GM18502 (cell line): ENCODE data around the gene STK11IP.
A peak's percentile ranks its signal among the peaks of the same experiment; 100 is the strongest.
"Not testable (repeated sequence)": the region's sequence is repeated elsewhere in the genome, so short reads cannot be mapped to it uniquely, and the experiment has no call there.

Source experiments
- ATAC-seq: cut with Tn5 transposase; IDR thresholded peaks from one replicate; pipeline ENCODE4 v1.9.1; 2021; ENCODE audit warnings: mild to moderate bottlenecking; ENCODE audit not compliant: unreplicated experiment, poor library complexity

STK11IP gene

DNA sequence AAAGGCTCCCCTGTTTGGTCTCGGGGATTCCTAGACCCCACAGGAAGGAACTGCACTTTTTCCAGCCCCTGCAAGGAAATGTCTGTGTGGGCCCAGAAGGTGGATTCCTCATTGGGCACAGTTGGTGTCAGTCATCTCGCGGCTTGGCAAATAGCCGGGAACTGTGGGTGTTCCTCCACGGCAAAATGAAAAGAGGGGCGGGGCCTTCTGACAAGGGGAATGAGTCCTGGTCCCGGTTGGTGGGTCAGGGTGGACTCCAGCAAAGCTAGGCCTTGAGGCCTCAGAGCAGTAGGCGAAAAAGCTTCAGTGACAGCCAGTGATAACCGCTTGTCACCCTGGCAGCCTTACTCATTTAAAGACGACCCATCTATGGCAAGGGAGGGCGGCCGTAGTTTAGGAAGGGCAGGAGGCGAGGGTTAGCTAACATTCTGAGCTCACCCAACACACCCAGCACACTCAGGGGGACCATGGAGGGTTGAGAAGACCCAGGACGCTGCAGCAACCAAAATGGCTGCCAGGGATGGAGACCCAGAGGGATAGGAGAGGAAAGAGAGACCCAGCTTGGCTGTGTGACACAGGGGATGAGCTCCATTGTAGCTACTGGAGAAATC, 46.2 kb downstream of the STK11IP start:
- ATAC-seq, result no peak

DNA sequence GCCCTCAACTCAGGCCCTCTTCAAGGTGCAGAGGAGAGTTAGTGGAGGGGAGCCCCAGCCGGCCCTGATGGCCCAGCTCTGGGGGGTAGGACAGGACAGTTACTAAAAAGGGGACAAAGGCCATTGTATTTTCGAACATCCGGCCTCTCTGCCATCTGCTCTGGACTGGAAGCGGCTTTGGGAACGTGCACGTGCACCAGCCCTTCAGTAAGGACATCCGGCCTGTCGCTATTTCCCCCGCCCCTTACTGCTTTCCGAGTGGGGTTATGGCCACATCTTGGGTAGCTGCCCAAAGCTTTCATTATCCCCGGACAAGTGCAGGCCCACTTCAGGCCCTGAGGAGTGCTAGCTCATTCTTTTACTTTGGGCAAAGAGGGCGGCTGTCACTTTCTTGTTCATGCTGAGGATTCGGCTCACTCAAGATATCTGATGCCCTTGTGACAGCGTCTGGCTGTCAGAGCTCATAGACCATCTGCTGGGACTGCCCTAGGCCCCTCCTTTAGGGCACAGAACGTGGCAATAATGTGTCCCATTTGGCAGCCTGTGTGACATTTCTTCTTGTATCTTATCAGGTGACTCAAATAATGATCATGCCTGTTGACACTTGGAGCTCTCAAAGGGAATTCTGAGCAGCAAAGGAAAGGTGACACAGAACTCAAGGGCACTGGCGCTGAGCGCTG, 47.3 kb downstream of the STK11IP start:
- no peak for ATAC-seq

DNA sequence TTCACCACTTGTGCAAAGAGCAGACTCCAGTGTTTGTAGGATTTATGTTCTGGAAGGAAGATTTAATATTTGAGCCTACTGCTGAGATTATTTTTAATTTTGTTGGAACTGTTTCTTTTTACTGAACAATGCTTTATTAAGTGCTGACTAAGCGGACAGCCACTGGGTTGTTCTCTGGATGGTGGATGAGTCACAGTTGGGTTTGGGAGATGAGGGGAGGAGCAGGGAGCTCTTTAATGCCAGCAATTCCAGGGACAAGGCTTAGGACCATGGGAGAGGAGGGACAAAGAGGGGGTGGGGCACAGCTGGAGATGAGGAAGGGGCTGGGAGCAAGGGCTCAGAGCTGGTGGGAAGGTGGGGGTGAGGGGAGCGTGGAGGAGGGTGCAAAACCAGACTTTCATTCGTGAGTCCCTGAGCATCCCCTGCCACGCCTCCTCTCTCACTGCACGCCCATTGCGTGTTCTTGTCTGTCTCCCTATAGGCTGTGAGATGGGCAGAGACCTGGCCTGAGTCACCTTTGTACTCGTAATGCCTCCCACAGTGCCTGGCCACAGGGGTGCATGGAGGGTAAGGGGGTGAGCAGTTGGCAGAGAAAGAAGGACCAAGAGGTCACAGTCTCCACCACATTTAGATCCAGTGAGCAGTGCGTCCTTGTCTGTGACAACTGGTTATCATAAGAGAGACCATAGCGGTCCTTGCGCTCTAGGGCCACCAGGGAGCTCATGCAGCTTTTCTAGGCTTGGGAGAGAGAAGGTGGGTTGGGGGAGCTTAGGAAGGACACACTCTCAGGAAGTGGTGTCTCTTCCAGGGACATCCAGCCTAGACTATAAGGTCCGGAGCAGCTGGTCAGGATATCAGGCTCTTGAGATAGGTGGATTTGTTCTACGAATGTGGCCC, 48.2 kb downstream of the STK11IP start:
- no peak for ATAC-seq

DNA sequence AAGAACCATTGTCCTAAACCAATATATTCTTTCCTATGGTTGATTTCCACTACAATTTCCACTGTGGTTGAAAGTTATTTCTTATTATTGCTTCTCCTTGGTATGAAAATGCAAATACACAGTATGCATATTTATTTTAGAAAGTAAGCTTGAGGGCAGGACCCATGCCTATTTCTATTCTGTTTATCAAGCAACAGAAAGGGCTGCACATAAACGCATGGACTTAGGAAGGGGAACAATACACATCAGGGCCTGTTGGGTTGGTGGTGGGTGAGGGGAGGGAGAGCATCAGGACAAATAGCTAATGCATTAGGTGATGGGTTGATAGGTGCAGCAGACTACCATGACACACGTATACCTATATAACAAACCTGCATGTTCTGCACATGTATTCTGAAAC, 50.5 kb downstream of the STK11IP start:
- no peak for ATAC-seq

DNA sequence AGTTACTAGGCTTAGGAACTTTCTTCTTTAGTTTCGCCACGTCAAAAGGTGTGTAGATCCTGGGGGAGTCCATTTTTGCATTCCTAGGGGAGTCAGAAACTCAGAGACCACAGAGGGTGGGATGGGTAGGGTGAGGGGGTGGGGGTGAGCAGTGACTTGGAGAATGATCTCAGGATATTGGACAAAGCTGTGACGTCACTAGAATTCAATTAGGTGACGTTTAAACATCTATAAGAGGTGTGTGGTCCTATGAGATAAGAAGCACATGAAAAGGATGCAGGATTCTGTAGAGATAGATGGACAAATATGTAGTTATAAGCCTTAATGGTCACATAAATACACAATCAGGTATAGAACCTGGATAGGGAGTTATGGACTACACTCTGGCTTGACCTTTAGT, 51.3 kb downstream of the STK11IP start:
- no peak for ATAC-seq

DNA sequence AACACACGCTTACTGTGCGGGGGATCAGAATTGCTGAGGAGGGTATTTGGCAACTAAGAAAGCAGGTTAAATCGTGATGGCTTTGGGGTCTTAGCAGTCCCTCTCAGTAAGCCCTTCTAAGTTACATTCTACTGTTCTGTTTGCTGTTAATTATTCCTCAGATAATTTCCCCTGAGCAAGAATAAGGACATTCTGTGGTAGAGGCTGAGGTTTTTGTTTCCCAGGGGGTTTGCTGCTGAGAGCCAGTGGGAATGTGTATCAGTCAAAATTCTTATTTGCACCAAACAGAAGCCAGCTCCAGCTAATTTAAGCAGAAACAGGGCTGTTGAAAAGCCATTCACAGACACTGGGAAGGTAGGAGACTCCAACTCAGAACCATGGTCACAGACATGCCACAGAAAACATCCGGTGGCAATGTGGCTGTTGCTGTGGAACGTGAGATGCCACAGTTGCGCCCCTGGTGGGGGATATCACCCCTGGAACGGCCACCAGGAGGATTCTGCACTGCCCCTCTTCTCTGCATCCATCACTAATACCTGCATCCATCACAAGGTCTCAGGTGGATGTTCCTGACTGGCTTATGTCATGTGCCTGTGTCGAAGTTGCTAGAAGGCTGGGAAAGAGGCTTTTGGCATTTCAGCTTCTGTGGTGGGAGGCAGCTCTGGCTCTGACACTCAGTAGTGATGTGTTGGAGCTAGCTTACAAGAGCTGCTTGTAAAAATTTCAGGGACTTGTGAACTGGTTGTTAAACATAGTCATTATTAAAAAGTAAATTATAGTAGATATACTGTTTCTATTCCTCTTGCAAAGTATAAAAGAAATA, 53.0 kb downstream of the STK11IP start:
- ATAC-seq, result no peak

DNA sequence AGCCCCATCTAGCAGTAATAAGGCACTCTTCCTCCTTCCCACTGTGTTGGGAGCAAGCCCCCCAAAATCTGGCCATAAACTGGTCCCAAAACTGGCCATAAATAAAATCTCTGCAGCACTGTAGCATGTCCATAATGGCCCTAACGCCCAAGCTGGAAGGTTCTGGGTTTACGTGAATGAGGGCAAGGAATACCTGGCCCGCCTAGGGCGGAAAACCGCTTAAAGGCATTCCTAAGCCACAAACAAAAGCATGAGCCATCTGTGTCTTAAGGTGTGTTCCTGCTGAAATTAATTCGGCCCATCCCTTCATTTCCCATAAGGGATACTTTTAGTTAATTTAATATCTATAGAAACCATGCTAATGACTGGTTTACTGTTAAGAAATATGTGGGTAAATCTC, 54.0 kb downstream of the STK11IP start:
- ATAC-seq, result not testable (repeated sequence)

DNA sequence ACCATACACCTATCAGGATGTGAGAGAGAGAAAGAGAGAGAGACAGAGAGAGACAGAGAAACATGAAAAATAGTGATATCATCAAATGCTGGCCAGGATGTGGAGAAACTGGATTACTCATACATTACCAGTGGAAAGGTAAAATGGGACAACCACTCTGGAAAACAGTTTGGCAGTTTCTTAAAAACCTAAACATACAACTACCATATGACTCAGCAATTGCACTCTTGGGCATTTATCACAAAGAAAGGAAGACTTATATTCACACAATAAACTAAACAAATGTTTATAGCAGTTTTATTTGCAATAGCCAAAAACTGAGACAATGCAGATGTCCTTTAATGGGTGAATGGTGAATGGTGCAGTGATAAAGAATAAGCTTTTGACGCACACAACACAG, 58.9 kb downstream of the STK11IP start:
- no peak for ATAC-seq

DNA sequence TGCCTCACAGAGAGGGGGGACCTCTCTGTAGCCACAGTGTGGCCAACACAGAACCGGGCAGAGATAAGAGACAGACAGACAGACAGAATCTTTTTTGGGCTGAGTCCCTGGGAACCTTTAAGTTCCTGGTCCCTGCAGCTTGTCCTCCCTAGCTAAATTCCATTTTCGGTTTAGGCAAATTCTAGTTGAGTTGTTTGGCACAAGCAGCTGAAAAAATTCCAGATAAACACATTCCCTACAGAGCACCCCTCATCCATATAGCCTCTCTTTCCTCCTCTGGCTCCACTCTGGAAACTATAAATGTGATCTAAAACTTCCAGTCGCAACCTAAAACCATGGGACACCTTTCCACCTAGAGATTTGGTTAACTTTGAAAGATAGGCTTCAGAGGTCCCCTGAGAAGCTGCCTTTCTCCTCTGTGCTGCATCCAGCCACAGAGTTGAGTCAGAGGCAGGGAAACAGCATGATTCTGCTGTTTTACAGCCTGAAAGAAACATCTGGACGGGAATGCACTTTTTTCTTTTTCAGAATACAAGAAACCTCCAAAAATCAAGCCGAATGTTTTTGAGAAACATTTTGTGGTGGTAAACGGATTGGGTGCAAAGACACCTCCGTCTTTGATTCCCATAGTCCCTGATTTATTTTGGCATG, 60.7 kb downstream of the STK11IP start:
- no peak for ATAC-seq

DNA sequence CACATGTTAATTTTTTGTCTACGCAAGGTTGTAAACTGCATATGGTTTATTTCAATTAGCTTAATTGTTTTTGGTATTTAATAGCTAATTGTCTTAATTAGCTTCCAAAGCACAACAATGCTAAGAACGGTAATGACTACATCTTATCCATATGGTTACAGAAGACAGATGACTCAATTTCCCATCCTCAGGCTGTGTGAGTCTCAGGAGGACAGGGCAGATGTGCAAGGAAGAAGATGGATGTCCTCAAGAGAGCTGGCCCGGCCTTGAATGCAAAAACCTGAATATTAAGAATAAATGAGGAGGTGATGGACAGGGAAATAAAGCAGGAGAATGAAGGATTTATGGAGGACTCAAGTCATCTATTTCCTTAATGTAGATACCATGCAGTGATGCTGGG, 61.2 kb downstream of the STK11IP start:
- no peak for ATAC-seq

DNA sequence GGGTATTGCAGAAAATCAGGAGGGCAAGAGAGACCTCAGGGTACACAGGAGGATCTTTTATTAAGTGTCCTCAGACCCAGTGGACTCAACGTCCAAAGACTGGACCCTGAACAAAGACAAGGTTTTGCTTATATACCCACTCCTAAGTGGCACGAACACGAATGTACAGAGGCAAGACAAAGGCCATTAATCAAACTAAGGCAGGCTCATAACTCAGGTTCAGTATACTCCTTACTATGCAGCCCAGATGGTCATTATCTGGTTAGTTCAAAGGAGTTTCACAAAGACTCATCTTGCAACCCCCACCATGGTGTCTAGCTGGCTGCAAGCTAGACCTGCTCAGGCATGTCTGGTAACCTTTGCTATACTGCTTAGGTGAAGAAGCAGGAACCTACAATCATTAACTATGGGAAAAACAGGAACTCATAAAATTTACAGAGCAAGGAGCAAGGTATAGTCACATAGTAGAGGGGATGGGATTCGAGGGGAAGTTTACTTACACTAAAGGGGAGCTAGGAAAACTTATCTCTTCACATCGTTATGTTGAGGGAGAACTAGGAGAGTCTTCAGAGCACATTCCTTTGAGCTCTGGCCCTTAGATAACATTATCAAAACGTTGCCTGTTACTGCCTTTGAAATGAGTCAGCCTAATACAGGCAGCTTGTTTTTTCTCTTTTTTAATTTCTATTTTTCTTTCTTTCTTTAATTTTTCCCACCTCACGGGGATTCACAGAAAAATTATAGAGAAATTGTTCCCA, 63.7 kb downstream of the STK11IP start:
- peak; percentile 92 for ATAC-seq

DNA sequence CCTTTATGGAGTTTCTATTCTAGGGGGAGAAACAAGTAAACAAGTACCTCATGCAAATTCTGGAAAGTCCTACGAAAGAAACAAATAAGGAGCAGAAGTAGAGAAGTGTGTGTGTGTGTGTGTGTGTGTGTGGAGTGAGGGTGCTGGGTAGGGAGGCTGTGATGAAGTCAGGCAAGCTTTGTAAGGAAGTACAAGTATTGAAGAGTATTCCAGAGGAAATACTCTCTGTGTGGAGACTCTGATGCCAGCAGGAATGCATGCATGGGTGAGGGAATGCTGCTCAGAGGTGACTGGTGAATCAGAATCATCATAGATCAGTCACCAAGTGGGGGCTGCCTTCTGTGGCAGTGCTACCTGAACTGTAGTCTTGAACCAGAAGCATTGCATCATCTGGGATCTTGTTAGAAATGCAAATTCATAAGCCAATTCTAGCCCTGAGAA, 64.3 kb downstream of the STK11IP start:
- peak; percentile 20 for ATAC-seq

DNA sequence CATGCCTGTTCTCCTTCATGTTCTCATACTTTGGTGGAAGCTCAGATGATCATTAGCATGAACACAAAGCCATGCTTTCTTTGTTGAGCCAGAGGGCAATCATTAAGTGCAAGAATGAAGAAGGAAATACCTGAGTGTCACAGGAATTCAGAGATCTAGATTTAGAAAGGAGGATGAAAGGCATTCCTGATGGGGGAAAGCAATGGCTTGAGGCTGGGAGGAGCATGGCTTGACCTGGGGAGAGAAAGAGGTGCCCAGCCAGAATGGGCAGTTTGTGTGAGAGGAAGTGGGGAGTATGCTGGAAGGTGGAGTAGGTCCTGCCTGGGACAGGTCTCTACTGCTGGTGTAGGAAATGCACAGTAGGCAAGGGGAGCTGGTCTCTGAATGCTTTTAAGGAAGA, 64.9 kb downstream of the STK11IP start:
- no peak for ATAC-seq

DNA sequence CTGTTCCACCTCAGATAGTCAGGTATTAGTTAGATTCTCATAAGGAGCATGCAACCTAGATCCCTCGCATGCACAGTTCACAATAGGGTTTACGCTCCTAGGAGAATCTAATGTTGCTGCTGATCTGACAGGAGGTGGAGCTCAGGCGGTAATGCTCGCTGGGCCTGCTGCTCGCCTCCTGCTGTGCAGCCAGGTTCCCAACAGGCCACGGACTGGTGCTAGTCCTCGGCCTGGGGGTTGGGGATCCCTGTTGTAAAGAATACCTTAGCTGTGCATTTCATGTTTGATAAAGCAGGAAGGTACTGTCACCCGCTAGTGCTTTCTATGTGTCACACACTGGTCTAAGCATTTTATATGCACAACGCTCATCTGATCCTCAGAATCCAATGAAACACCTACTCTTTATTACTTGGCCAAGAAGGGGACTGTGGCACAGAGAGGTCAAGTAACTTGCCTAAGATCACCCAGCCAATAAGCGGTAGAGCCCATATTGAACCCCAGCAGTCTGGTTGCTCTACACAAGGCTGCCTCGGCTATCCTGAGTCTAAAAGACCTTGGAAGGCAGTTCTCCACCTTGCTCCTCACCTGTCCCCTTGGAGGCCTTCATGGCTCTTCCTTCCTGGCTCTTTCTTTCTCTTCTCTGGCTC, 65.6 kb downstream of the STK11IP start:
- ATAC-seq, result no peak

DNA sequence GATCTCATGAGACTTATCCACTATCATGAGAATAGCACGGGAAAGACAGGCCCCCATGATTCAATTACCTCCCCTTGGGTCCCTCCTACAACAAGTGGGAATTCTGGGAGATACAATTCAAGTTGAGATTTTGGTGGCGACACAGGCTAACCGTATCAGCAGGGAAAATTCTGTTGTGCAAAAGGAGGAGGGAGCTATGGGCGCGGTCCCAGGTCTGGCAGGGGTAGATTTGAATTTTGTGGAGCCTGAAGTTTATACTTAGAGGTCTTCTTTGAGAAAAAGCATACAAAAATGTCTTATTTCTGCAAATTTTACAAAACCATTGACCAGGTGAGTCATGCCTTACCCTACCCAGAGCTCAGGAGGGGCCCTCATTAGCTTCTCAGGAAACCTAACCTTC, 66.4 kb downstream of the STK11IP start:
- ATAC-seq, result no peak

DNA sequence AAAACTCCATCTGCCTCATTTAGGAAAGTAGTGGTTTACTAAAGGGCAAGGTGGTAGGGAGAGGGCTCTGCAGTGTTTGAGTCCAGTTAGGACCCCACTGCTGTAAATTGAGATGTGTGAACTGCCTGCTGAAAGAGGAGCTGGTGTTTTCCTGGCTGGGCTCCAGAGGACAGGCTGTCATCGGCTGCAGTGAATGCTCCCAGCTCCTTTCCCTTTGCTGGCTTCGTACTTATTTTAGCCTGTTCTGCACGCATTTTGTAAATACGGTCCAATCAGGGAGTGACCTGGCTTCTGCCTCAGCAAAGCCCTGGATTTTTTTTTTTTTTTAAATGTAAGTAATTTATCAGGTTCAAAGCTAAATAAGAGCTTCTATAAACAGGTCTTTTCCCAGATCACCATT, 67.3 kb downstream of the STK11IP start:
- ATAC-seq, result no peak

DNA sequence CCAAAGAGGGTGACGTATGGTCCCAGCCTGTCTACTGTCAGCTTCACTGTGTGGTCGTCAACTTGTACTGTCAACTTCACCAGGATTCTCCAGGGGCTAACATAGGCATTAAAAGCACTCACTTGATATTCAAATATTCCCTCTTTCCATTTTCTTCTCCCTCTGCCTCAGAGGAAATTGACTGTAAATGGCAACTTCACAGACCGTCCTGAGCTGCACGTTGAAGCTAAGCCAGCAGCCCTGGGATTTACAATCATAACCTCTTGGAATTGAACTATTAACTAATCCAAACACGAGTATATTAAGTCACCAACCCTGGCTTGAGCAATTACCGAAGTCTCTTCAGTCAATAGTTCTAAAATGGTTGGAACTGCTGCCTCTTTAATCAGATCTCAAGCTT, 68.3 kb downstream of the STK11IP start:
- no peak for ATAC-seq
